Measurements from ENCODE around the gene KCNIP4. TPM values are rescaled to one million over a fixed set of nuclear protein-coding genes. Genes with fewer than 3 reads are reported as not detected.

Gene KCNIP4
- total RNA-seq, 4 donors from 2014 or later, result 0.19 TPM; not detected in 3

DNA sequence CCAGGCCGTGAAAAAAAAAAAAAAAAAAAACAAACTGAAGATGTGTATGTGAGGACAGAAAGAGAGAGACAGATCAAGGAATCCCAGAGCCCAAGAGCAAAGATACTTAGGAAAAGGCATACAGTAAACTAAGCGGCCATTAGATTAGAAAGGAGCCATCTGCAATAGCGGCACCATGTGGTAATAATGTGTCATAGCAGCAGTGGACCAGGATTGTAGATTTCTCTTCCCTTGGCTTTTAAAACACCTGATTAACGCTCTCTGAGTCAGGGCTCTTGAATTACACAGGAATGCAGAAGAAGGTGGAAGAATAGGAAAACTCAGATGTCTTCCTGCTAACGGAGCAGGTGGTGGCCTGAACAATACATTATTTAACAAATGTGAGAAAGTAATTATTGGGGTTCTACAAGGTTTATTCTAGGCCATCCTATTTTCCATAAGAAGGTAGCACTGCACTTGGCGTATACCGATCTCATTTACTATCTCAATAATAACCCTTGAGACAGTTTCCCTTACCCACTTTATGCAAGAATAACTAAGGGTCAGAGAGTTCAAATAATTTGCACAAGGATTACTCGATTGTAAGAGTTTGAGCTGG, 182.7 kb downstream of the KCNIP4 start:
- TF ChIP-seq POLR2A (IDR thresholded peaks at IDR 0.05), result no peak
- TF ChIP-seq CTCF (IDR thresholded peaks at IDR 0.05), result peak in 5 of 6 experiments; percentile 67 to 76 (median 72)
- Histone ChIP-seq H3K27me3 (no peaks in the 10 kb centered on the region), H3K4me3 (no peak overlapping the region), H3K9me3 (no peaks in the 10 kb centered on the region), H3K36me3 (no peaks in the 10 kb centered on the region), H3K4me1 (peaks cover 0 to 3% (median 0%) of the 10 kb centered on the region in 3 donors), H3K27ac (no peak overlapping the region)
- no peak for DNase-seq
- 34 to 40% methylated on average over 7 to 8 of the region's 8 CpGs for WGBS, 2 donors
- intact Hi-C loops (cut with DNase I), result loop anchor here (5.0 kb wide), 1 partner anchor 254 kb away; no protein-coding TSS in a partner anchor

- 74 to 89% methylated on average over 1 of the region's 1 CpG for WGBS, 2 donors
- Histone ChIP-seq H3K27me3 (no peaks in the 10 kb centered on the region), H3K27ac (no peak overlapping the region), H3K4me1 (peaks cover 0 to 3% (median 0%) of the 10 kb centered on the region in 3 donors), H3K9me3 (no peaks in the 10 kb centered on the region), H3K36me3 (no peaks in the 10 kb centered on the region), H3K4me3 (no peak overlapping the region)
- no peak for DNase-seq
- no peak for TF ChIP-seq CTCF (IDR thresholded peaks at IDR 0.05)
- TF ChIP-seq POLR2A (IDR thresholded peaks at IDR 0.05), result no peak
- intact Hi-C loops (cut with DNase I), result no loop called here
Observed at GRCh38 chr4:21763855-21764254, 184.7 kb downstream of the KCNIP4 start.

DNA sequence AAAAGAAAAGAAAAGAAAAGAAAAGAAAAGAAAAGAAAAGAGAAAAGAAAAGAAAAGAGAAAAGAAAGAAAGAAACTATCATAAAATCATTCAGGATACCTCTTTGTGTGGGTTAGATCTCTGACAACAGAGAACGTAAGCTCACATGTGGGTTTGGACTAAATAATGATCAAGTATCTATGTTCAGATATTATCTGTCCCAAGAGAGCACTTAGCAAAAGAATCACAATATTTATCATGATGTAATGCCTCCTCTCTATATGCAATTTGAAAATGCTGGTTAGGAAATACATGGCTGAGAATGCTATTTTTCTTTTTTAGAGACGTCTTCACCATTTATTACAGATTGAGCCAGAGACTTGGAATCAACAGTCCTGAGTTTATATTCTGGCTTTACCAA, 191.3 kb downstream of the KCNIP4 start:
- H3K9me3 ChIP-seq, result no peaks in the 10 kb centered on the region
- H3K4me1 ChIP-seq, result no peaks in the 10 kb centered on the region
- TF ChIP-seq CTCF (IDR thresholded peaks at IDR 0.05), result no peak
- no peak for TF ChIP-seq POLR2A (IDR thresholded peaks at IDR 0.05)
- intact Hi-C loops (cut with DNase I), result no loop called here
- no peaks in the 10 kb centered on the region for H3K27me3 ChIP-seq
- no peaks in the 10 kb centered on the region for H3K36me3 ChIP-seq
- H3K4me3 ChIP-seq, result no peak overlapping the region
- no peak overlapping the region for H3K27ac ChIP-seq
- 52 to 67% methylated on average over 1 to 2 of the region's 2 CpGs for WGBS, 2 donors
- DNase-seq, result no peak

GRCh38 chr4:21753084-21753760, 195.3 kb downstream of the KCNIP4 start:
- no peaks in the 10 kb centered on the region for H3K27me3 ChIP-seq
- H3K4me3 ChIP-seq, result no peak overlapping the region
- no peaks in the 10 kb centered on the region for H3K4me1 ChIP-seq
- no peak overlapping the region for H3K27ac ChIP-seq
- H3K36me3 ChIP-seq, result no peaks in the 10 kb centered on the region
- TF ChIP-seq CTCF (IDR thresholded peaks at IDR 0.05) (no peak), POLR2A (IDR thresholded peaks at IDR 0.05) (no peak)
- WGBS, 2 donors, result 44 to 48% methylated on average over 3 of the region's 3 CpGs
- intact Hi-C loops (cut with DNase I), result no loop called here
- DNase-seq, result no peak
- no peaks in the 10 kb centered on the region for H3K9me3 ChIP-seq

DNA sequence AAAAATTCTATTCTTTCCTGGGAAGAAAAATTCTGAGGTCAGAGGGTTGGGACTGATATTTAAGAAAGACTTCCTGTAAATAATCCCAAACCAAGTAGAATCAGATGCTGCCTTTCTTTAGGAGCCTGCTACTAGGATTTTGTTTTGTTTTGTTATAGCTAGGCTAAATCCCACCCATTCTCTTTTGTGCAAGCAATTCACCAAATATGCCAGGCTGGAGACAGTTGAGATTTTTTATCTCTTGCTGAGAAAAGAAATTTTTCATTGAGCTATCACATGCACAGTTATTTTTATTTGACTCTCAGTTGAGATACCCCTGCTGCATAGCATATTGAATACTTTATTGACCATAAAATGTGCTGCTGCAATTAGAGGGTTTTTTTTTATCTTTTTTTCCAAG, 196.0 kb downstream of the KCNIP4 start:
- no peak for TF ChIP-seq CTCF (IDR thresholded peaks at IDR 0.05)
- TF ChIP-seq POLR2A (IDR thresholded peaks at IDR 0.05), result no peak
- no peak for DNase-seq
- intact Hi-C loops (cut with DNase I), result no loop called here
- Histone ChIP-seq H3K4me1 (no peaks in the 10 kb centered on the region), H3K27me3 (no peaks in the 10 kb centered on the region), H3K36me3 (no peaks in the 10 kb centered on the region), H3K4me3 (no peak overlapping the region), H3K9me3 (no peaks in the 10 kb centered on the region), H3K27ac (no peak overlapping the region)
